ENCODE measurements around the gene RTKN.

Gene RTKN

GRCh38 chr2:74415762-74416395 lies 25.9 kb downstream of the RTKN start:
- no peak for DNase-seq

- DNase-seq = no peak
These were observed 26.6 kb downstream of the RTKN start for GRCh38 chr2:74414881-74415761.

GRCh38 chr2:74414441-74414840 lies 27.3 kb downstream of the RTKN start:
- no peak for DNase-seq

- no peak for DNase-seq
These were observed 28.6 kb downstream of the RTKN start for GRCh38 chr2:74413001-74413698.

GRCh38 chr2:74407682-74408081 lies 34.1 kb downstream of the RTKN start:
- no peak for DNase-seq

GRCh38 chr2:74406035-74406434 lies 35.7 kb downstream of the RTKN start:
- DNase-seq = no peak

- DNase-seq = no peak
These were observed 39.8 kb downstream of the RTKN start for GRCh38 chr2:74401891-74402290.

GRCh38 chr2:74399785-74400184 lies 42.0 kb downstream of the RTKN start:
- DNase-seq = no peak

- no peak for DNase-seq
These were observed 45.6 kb downstream of the RTKN start for GRCh38 chr2:74396149-74396548.

GRCh38 chr2:74393525-74393924 lies 48.2 kb downstream of the RTKN start:
- no peak for DNase-seq

GRCh38 chr2:74392449-74392743 lies 49.3 kb downstream of the RTKN start:
- DNase-seq = no peak

- peak; percentile 97 for DNase-seq
These were observed 49.9 kb downstream of the RTKN start for GRCh38 chr2:74391580-74392448.

GRCh38 chr2:74391209-74391579 lies 50.5 kb downstream of the RTKN start:
- DNase-seq = no peak

GRCh38 chr2:74390606-74391005 lies 51.1 kb downstream of the RTKN start:
- DNase-seq = no peak

- DNase-seq = no peak
These were observed 54.4 kb downstream of the RTKN start for GRCh38 chr2:74387346-74387745.

- no peak for DNase-seq
These were observed 56.3 kb downstream of the RTKN start for GRCh38 chr2:74385396-74385795.

GRCh38 chr2:74384051-74384450 lies 57.7 kb downstream of the RTKN start:
- DNase-seq = no peak

GRCh38 chr2:74383254-74383653 lies 58.5 kb downstream of the RTKN start:
- no peak for DNase-seq

GRCh38 chr2:74381751-74382150 lies 60.0 kb downstream of the RTKN start:
- DNase-seq = no peak

GRCh38 chr2:74379851-74380789 lies 61.6 kb downstream of the RTKN start, which contains the start of gene DCTN1:
Gene DCTN1 (minus strand): TSS chr2:74380311. CDS start chr2:74380037, 274 bp downstream.
- DNase-seq = no peak

- DNase-seq = no peak
These were observed 63.7 kb downstream of the RTKN start for GRCh38 chr2:74378007-74378406.

GRCh38 chr2:74375838-74376237 lies 65.9 kb downstream of the RTKN start:
- DNase-seq = no peak

All from activated CD4-positive, alpha-beta T cell treated with anti-CD3 and anti-CD28 coated beads, Interleukin-2, amount 50 U/mL, for 1 hour (primary cell).